ENCODE measurements around the gene SWAP70. TPM values are rescaled to one million over a fixed set of nuclear protein-coding genes. Genes with fewer than 3 reads are reported as not detected.

Gene SWAP70
- total RNA-seq, 3 donors from 2014 or later (not counting 1 experiment from before 2014, with no cell fraction given) = 11.8 to 14.0 (median 11.9) TPM

GRCh38 chr11:9717719-9718118 is 53.8 kb downstream of the SWAP70 start:
- H3K4me3 Mint-ChIP-seq = no peak overlapping the region
- no peaks in the 10 kb centered on the region for H3K36me3 ChIP-seq (ENCODE audit: control insufficient read depth, insufficient read depth, low read length)
- intact Hi-C loops (cut with micrococcal nuclease) = no loop called here

GRCh38 chr11:9718147-9718546 is 54.3 kb downstream of the SWAP70 start:
- Mint-ChIP-seq H3K4me3 (no peak overlapping the region), H3K36me3 (no peaks in the 10 kb centered on the region), H3K4me1 (peaks cover 19% of the 10 kb centered on the region in 2 donors), H3K27ac (no peak overlapping the region), H3K9me3 (no peaks in the 10 kb centered on the region), H3K27me3 (ENCODE audit: low read depth in 2 of 2) (no peaks in the 10 kb centered on the region)
- DNase-seq (no peak), ATAC-seq (no peak)
- H3K4me3 ChIP-seq (ENCODE audit: low read length) = no peak overlapping the region
- no peak for TF ChIP-seq CTCF (IDR thresholded peaks at IDR 0.05)
- no peaks in the 10 kb centered on the region for H3K27me3 ChIP-seq (ENCODE audit: control insufficient read depth, insufficient read depth, low read length)
- no peaks in the 10 kb centered on the region for H3K9me3 ChIP-seq (ENCODE audit: control insufficient read depth, insufficient read depth, low read length)
- H3K27ac ChIP-seq (ENCODE audit: low read length) = no peak overlapping the region
- peaks cover 11% of the 10 kb centered on the region for H3K4me1 ChIP-seq (ENCODE audit: control insufficient read depth, insufficient read depth, low read length)
- H3K36me3 ChIP-seq (ENCODE audit: control insufficient read depth, insufficient read depth, low read length) = no peaks in the 10 kb centered on the region
- intact Hi-C loops (cut with micrococcal nuclease) = no loop called here

More at GRCh38 chr11:9717719-9718118, 53.8 kb downstream of the SWAP70 start:
- 95% methylated on average over 2 of the region's 2 CpGs for WGBS (ENCODE audit: insufficient coverage)
- Mint-ChIP-seq H3K27ac (no peak overlapping the region), H3K4me1 (peaks cover 19% of the 10 kb centered on the region in 2 donors), H3K9me3 (no peaks in the 10 kb centered on the region), H3K27me3 (ENCODE audit: low read depth in 2 of 2) (no peaks in the 10 kb centered on the region), H3K36me3 (no peaks in the 10 kb centered on the region)
- Histone ChIP-seq H3K4me3 (ENCODE audit: low read length) (no peak overlapping the region), H3K4me1 (ENCODE audit: control insufficient read depth, insufficient read depth, low read length) (peaks cover 11% of the 10 kb centered on the region), H3K9me3 (ENCODE audit: control insufficient read depth, insufficient read depth, low read length) (no peaks in the 10 kb centered on the region), H3K27ac (ENCODE audit: low read length) (no peak overlapping the region), H3K27me3 (ENCODE audit: control insufficient read depth, insufficient read depth, low read length) (no peaks in the 10 kb centered on the region)
- DNase-seq (no peak), ATAC-seq (no peak)
- TF ChIP-seq CTCF (IDR thresholded peaks at IDR 0.05) = no peak

- Mint-ChIP-seq H3K4me1 (peaks cover 19% of the 10 kb centered on the region in 2 donors), H3K9me3 (no peaks in the 10 kb centered on the region), H3K36me3 (no peaks in the 10 kb centered on the region), H3K27me3 (ENCODE audit: low read depth in 2 of 2) (no peaks in the 10 kb centered on the region), H3K4me3 (no peak overlapping the region), H3K27ac (peak overlapping the region; percentile 41 to 57)
- ATAC-seq = no peak
- H3K36me3 ChIP-seq (ENCODE audit: control insufficient read depth, insufficient read depth, low read length) = no peaks in the 10 kb centered on the region
- no peak for DNase-seq
- TF ChIP-seq CTCF (IDR thresholded peaks at IDR 0.05) = no peak
- WGBS (ENCODE audit: insufficient coverage) = 7% methylated on average over 4 of the region's 4 CpGs
- H3K9me3 ChIP-seq (ENCODE audit: control insufficient read depth, insufficient read depth, low read length) = no peaks in the 10 kb centered on the region
- peaks cover 11% of the 10 kb centered on the region for H3K4me1 ChIP-seq (ENCODE audit: control insufficient read depth, insufficient read depth, low read length)
- H3K4me3 ChIP-seq (ENCODE audit: low read length) = no peak overlapping the region
- intact Hi-C loops (cut with micrococcal nuclease) = no loop called here
- H3K27ac ChIP-seq (ENCODE audit: low read length) = peak overlapping the region; percentile 49
- H3K27me3 ChIP-seq (ENCODE audit: control insufficient read depth, insufficient read depth, low read length) = no peaks in the 10 kb centered on the region
These were observed 55.9 kb downstream of the SWAP70 start for GRCh38 chr11:9719566-9720289.

- no peaks in the 10 kb centered on the region for H3K36me3 Mint-ChIP-seq
- intact Hi-C loops (cut with micrococcal nuclease) = no loop called here
- DNase-seq (no peak), ATAC-seq (peak in 2 of 3 donors; percentile 44 to 46)
- H3K4me1 ChIP-seq (ENCODE audit: control insufficient read depth, insufficient read depth, low read length) = peaks cover 11% of the 10 kb centered on the region
- H3K4me3 Mint-ChIP-seq = no peak overlapping the region
- H3K9me3 Mint-ChIP-seq = no peaks in the 10 kb centered on the region
- peak overlapping the region; percentile 41 to 57 for H3K27ac Mint-ChIP-seq
- WGBS (ENCODE audit: insufficient coverage) = 53% methylated on average over 5 of the region's 5 CpGs
- no peaks in the 10 kb centered on the region for H3K27me3 ChIP-seq (ENCODE audit: control insufficient read depth, insufficient read depth, low read length)
- no peaks in the 10 kb centered on the region for H3K36me3 ChIP-seq (ENCODE audit: control insufficient read depth, insufficient read depth, low read length)
- H3K27me3 Mint-ChIP-seq (ENCODE audit: low read depth in 2 of 2) = no peaks in the 10 kb centered on the region
- H3K4me3 ChIP-seq (ENCODE audit: low read length) = no peak overlapping the region
- peak overlapping the region; percentile 49 for H3K27ac ChIP-seq (ENCODE audit: low read length)
- TF ChIP-seq CTCF (IDR thresholded peaks at IDR 0.05) = no peak
- peaks cover 19% of the 10 kb centered on the region in 2 donors for H3K4me1 Mint-ChIP-seq
- no peaks in the 10 kb centered on the region for H3K9me3 ChIP-seq (ENCODE audit: control insufficient read depth, insufficient read depth, low read length)
These were observed 56.4 kb downstream of the SWAP70 start for GRCh38 chr11:9720290-9720630.

All from natural killer cell (primary cell).